SK-N-SH treated with all-trans-retinoic acid at 6 μM for 48 hours (cell line): ENCODE data around the gene ARID3A.

ENCODE experiments used
- ATAC-seq: fragments of 200-7000 bp; cut with Tn5 transposase; 3 replicates; pipeline ENCODE4 v1.9.1; 2020; ENCODE audit warnings: mild to moderate bottlenecking, moderate library complexity
- ARNTL ChIP-seq: fragments of 450-650 bp; formaldehyde crosslinking; IDR thresholded peaks from 2 replicates; pipeline ENCODE4 v1.5.0; 2020; ENCODE audit warnings: low read depth, mild to moderate bottlenecking, moderate library complexity, borderline replicate concordance
- CSDC2 ChIP-seq: fragments of 250-450 bp; sonication (Bioruptor Pico); IDR thresholded peaks from 2 replicates; pipeline ENCODE4 v1.5.0; 2020; ENCODE audit warnings: mild to moderate bottlenecking, moderate library complexity
- ESRRG ChIP-seq: fragments of 250-450 bp; sonication (Bioruptor Pico); IDR thresholded peaks from 2 replicates; pipeline ENCODE4 v1.6.1; 2021; ENCODE audit warnings: mild to moderate bottlenecking
- GLIS3 ChIP-seq: fragments of 250-450 bp; sonication (Bioruptor Pico); IDR thresholded peaks from 2 replicates; pipeline ENCODE4 v1.5.0; 2020; ENCODE audit warnings: mild to moderate bottlenecking, moderate library complexity
- ISL1 ChIP-seq: fragments of 250-450 bp; sonication (Bioruptor Pico); IDR thresholded peaks from 2 replicates; pipeline ENCODE4 v2.1.2; 2022; ENCODE audit warnings: mild to moderate bottlenecking, moderate library complexity
- OSR1 ChIP-seq: fragments of 250-450 bp; sonication (Bioruptor Pico); IDR thresholded peaks from 2 replicates; pipeline ENCODE4 v1.8.0; 2022; ENCODE audit warnings: moderate library complexity, mild to moderate bottlenecking, inconsistent platforms
- RARB ChIP-seq: fragments of 250-450 bp; sonication (Bioruptor Pico); IDR thresholded peaks from 2 replicates; pipeline ENCODE4 v1.8.0; 2021; ENCODE audit warnings: mild to moderate bottlenecking, moderate library complexity
- SNAI2 ChIP-seq: fragments of 250-450 bp; sonication (Bioruptor Pico); IDR thresholded peaks from 2 replicates; pipeline ENCODE4 v1.5.0; 2020; ENCODE audit warnings: mild to moderate bottlenecking, moderate library complexity
- TCF4 ChIP-seq: fragments of 250-450 bp; sonication (Bioruptor Pico); IDR thresholded peaks from 2 replicates; pipeline ENCODE4 v1.8.0; 2021; ENCODE audit warnings: mild to moderate bottlenecking, moderate library complexity, borderline replicate concordance
- TOX ChIP-seq: fragments of 250-450 bp; sonication (Bioruptor Pico); IDR thresholded peaks from 2 replicates; pipeline ENCODE4 v1.8.0; 2021; ENCODE audit warnings: mild to moderate bottlenecking, moderate library complexity, borderline replicate concordance
- ZC3H10 ChIP-seq: fragments of 250-450 bp; sonication (Bioruptor Pico); IDR thresholded peaks from 2 replicates; pipeline ENCODE4 v1.5.1; 2021; ENCODE audit warnings: mild to moderate bottlenecking, moderate library complexity
- ZFP3 ChIP-seq: fragments of 250-450 bp; sonication (Bioruptor Pico); IDR thresholded peaks from 2 replicates; pipeline ENCODE4 v1.5.0; 2020; ENCODE audit warnings: mild to moderate bottlenecking, moderate library complexity
- ZFP30 ChIP-seq: fragments of 450-650 bp; formaldehyde crosslinking; IDR thresholded peaks from 2 replicates; pipeline ENCODE4 v1.5.0; 2022; ENCODE audit warnings: mild to moderate bottlenecking, moderate library complexity
- ZNF565 ChIP-seq: fragments of 450-650 bp; formaldehyde crosslinking; conservative IDR thresholded peaks from 2 replicates; pipeline ENCODE4 v1.5.0; 2020; ENCODE audit warnings: low read depth, mild to moderate bottlenecking, moderate library complexity
- ZNF70 ChIP-seq: fragments of 450-650 bp; formaldehyde crosslinking; IDR thresholded peaks from 2 replicates; pipeline ENCODE4 v1.5.0; 2020; ENCODE audit warnings: mild to moderate bottlenecking, moderate library complexity
- ZNF8 ChIP-seq: fragments of 450-650 bp; formaldehyde crosslinking; IDR thresholded peaks from 2 replicates; pipeline ENCODE4 v1.5.0; 2020; ENCODE audit warnings: mild to moderate bottlenecking, moderate library complexity
- TF ChIP-seq, protein P1 (sequence below): fragments of 250-450 bp; sonication (Bioruptor Pico); IDR thresholded peaks from 2 replicates; pipeline ENCODE4 v1.8.0; 2021; ENCODE audit warnings: low read depth, mild to moderate bottlenecking, moderate library complexity, borderline replicate concordance
- TF ChIP-seq, protein P2 (sequence below): fragments of 250-450 bp; sonication (Bioruptor Pico); IDR thresholded peaks from 2 replicates; pipeline ENCODE4 v1.5.0; 2020; ENCODE audit warnings: mild to moderate bottlenecking, moderate library complexity
- TF ChIP-seq, protein P3 (sequence below): fragments of 250-450 bp; sonication (Bioruptor Pico); IDR thresholded peaks from 2 replicates; pipeline ENCODE4 v1.5.1; 2020; ENCODE audit warnings: low read depth, mild to moderate bottlenecking, moderate library complexity
- TF ChIP-seq, protein P4 (sequence below): fragments of 250-450 bp; sonication (Bioruptor Pico); IDR thresholded peaks from 2 replicates; pipeline ENCODE4 v1.8.0; 2020; ENCODE audit warnings: mild to moderate bottlenecking, moderate library complexity, borderline replicate concordance

ARID3A gene

DNA sequence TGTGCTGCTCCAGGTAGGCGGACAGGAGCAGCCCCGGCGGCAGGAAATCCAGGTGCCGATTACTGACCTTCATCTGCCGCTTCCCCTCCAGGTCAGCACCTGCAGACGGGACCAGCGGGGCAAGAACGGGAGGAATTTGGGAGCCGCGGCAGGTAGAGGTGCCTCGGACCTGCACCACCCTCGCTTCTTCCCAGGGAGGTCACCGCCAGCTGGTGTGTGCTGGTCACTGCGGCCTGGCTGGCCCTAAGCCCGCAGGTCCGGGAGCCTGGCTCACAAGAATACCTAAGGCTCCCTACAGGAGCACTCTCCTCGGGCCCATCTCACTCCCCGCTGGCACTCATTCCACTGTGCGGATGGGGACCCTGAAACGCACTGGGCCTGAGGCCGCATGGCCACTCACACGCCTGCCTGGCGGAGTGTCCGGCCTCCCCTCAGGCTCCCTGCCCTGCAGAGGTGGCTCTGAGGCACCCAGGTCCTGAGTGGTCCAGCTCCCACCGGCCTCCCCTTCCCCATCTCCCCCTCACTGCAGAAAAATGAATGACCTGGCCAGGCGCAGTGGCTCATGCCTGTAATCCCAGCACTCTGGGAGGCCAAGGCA lies 28.3 kb upstream of the ARID3A start (continued):
- TF ChIP-seq, protein P1, sequence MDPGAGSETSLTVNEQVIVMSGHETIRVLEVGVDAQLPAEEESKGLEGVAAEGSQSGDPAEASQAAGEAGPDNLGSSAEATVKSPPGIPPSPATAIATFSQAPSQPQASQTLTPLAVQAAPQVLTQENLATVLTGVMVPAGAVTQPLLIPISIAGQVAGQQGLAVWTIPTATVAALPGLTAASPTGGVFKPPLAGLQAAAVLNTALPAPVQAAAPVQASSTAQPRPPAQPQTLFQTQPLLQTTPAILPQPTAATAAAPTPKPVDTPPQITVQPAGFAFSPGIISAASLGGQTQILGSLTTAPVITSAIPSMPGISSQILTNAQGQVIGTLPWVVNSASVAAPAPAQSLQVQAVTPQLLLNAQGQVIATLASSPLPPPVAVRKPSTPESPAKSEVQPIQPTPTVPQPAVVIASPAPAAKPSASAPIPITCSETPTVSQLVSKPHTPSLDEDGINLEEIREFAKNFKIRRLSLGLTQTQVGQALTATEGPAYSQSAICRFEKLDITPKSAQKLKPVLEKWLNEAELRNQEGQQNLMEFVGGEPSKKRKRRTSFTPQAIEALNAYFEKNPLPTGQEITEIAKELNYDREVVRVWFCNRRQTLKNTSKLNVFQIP (CRISPR knock-in tag) = no peak
- TF ChIP-seq, protein P2, sequence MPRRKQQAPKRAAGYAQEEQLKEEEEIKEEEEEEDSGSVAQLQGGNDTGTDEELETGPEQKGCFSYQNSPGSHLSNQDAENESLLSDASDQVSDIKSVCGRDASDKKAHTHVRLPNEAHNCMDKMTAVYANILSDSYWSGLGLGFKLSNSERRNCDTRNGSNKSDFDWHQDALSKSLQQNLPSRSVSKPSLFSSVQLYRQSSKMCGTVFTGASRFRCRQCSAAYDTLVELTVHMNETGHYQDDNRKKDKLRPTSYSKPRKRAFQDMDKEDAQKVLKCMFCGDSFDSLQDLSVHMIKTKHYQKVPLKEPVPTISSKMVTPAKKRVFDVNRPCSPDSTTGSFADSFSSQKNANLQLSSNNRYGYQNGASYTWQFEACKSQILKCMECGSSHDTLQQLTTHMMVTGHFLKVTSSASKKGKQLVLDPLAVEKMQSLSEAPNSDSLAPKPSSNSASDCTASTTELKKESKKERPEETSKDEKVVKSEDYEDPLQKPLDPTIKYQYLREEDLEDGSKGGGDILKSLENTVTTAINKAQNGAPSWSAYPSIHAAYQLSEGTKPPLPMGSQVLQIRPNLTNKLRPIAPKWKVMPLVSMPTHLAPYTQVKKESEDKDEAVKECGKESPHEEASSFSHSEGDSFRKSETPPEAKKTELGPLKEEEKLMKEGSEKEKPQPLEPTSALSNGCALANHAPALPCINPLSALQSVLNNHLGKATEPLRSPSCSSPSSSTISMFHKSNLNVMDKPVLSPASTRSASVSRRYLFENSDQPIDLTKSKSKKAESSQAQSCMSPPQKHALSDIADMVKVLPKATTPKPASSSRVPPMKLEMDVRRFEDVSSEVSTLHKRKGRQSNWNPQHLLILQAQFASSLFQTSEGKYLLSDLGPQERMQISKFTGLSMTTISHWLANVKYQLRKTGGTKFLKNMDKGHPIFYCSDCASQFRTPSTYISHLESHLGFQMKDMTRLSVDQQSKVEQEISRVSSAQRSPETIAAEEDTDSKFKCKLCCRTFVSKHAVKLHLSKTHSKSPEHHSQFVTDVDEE = no peak
- TF ChIP-seq ZFP30 (CRISPR knock-in tag) = no peak
- TF ChIP-seq ARNTL (CRISPR knock-in tag) = no peak

DNA sequence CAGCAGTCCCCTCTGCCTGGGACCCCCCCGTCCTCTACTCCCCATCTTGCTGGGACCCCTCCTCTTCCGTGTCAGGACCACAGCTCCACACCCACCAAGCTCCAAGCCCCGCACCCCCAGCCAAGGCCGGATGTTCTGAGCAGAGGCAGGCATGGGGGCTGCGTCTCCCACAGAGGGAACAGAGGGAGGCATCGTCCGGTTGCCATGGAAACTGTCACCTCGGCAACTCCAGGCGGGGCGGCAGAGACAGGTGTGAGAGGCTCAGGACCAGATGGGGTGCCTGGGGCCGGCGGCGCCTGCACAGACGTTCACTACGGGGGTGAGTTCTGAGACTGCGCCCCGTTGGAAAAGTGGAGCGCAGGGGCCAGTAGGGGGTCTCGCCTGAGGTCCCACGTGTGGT lies 27.2 kb upstream of the ARID3A start:
- no peak for ATAC-seq
- TF ChIP-seq ESRRG (CRISPR knock-in tag) (no peak), TCF4 (CRISPR knock-in tag) (no peak), CSDC2 (CRISPR knock-in tag) (no peak), ISL1 (CRISPR knock-in tag) (no peak), ARNTL (CRISPR knock-in tag) (no peak), ZNF70 (CRISPR knock-in tag) (no peak), ZC3H10 (CRISPR knock-in tag) (no peak)
- TF ChIP-seq, protein P1 (CRISPR knock-in tag) = no peak
- TF ChIP-seq, protein P3, sequence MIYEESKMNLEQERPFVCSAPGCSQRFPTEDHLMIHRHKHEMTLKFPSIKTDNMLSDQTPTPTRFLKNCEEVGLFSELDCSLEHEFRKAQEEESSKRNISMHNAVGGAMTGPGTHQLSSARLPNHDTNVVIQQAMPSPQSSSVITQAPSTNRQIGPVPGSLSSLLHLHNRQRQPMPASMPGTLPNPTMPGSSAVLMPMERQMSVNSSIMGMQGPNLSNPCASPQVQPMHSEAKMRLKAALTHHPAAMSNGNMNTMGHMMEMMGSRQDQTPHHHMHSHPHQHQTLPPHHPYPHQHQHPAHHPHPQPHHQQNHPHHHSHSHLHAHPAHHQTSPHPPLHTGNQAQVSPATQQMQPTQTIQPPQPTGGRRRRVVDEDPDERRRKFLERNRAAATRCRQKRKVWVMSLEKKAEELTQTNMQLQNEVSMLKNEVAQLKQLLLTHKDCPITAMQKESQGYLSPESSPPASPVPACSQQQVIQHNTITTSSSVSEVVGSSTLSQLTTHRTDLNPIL (CRISPR knock-in tag) = no peak
- TF ChIP-seq, protein P4, sequence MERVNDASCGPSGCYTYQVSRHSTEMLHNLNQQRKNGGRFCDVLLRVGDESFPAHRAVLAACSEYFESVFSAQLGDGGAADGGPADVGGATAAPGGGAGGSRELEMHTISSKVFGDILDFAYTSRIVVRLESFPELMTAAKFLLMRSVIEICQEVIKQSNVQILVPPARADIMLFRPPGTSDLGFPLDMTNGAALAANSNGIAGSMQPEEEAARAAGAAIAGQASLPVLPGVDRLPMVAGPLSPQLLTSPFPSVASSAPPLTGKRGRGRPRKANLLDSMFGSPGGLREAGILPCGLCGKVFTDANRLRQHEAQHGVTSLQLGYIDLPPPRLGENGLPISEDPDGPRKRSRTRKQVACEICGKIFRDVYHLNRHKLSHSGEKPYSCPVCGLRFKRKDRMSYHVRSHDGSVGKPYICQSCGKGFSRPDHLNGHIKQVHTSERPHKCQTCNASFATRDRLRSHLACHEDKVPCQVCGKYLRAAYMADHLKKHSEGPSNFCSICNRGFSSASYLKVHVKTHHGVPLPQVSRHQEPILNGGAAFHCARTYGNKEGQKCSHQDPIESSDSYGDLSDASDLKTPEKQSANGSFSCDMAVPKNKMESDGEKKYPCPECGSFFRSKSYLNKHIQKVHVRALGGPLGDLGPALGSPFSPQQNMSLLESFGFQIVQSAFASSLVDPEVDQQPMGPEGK (CRISPR knock-in tag) = no peak
- TF ChIP-seq, protein P2 = no peak

DNA sequence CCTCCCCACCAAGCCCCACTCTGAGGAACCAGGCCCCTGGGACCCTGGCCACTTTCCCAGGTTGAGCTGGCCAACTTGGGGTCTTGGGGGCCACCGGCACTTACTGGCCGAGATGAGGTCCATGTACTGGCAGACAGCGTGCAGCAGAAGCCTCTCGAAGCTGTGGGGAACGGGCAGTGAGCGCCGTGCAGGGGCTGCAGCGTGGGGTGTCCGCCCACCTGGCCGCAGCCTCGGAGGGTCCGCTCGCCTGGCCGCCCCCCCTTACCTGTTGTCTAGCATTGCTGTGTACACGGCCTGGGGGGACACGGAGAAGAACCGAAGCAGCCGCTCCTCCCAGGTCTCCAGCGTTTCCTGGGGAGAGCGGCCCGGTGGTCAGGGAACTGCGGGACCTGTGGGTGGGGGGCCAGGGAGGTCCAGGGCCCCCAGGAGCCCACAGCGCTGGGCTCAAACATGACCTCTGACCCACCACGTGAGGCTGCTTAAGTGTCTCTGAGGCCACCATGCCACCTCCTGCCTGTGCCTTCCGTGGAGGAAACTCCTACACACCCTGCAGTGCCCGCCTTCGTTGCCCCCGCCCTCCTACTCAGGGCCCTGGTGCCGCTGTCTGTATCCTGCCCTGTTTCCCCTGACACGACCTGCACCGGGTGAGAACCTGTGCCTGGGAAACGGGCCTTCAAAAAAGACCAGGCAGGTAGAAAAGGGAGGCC lies 26.3 kb upstream of the ARID3A start:
- TF ChIP-seq ZC3H10 (CRISPR knock-in tag) (no peak), ZFP3 (CRISPR knock-in tag) (peak; percentile 98)
- ATAC-seq = no peak

DNA sequence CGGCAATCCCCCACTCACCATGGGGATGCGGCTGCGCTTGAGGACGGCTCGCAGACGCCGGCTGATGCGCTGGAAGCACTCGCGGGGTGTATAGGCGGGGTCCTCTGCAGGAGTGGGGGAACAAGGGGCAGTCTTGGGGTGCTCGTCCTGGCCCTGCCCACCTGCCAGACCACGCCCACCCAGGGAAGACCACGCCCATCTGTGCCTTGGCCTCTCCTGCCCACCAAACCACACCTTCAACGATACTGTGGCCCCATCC lies 25.9 kb upstream of the ARID3A start:
- peak; percentile 5; the same call in 1 of the 3 replicates for ATAC-seq
- no peak for TF ChIP-seq GLIS3 (CRISPR knock-in tag)
- no peak for TF ChIP-seq TOX (CRISPR knock-in tag)
- TF ChIP-seq ZNF70 (CRISPR knock-in tag) = no peak
- TF ChIP-seq OSR1 (CRISPR knock-in tag) = no peak
- no peak for TF ChIP-seq ZFP3 (CRISPR knock-in tag)
- TF ChIP-seq ZNF8 (CRISPR knock-in tag) = no peak
- TF ChIP-seq, protein P4 (CRISPR knock-in tag) = no peak
- TF ChIP-seq ESRRG (CRISPR knock-in tag) = no peak
- no peak for TF ChIP-seq SNAI2 (CRISPR knock-in tag)
- no peak for TF ChIP-seq RARB (CRISPR knock-in tag)
- no peak for TF ChIP-seq ISL1 (CRISPR knock-in tag)
- TF ChIP-seq ZC3H10 (CRISPR knock-in tag) = no peak
- no peak for TF ChIP-seq CSDC2 (CRISPR knock-in tag)
- no peak for TF ChIP-seq TCF4 (CRISPR knock-in tag)
- no peak for TF ChIP-seq ZNF565 (CRISPR knock-in tag)
